ENCODE data around the gene C12orf75. TPM values are rescaled to one million over a fixed set of nuclear protein-coding genes. Genes with fewer than 3 reads are reported as not detected.

The C12orf75 gene
- total and polyA plus RNA-seq, 10 of the 15 experiments (the other 5 are each of a cell fraction or from before 2014, with no cell fraction given): 40.7 to 411 (median 159) TPM

GRCh38 chr12:105291531-105291930 lies 39.0 kb upstream of the C12orf75 start:
- no peaks in the 10 kb centered on the region for H3K4me1 ChIP-seq (ENCODE audit: control insufficient read depth, insufficient read depth, low read length)
- no TSS peak for BruUV-seq (replicated peaks)
- H3K79me2 ChIP-seq (ENCODE audit: control insufficient read depth, insufficient read depth, low read length): no peaks in the 10 kb centered on the region
- ChIA-PET POLR2A (no interaction called here), CTCF (no interaction called here), RAD21 (ENCODE audit: unreplicated experiment) (no interaction called here), SMC1A (ENCODE audit: uncharacterized antibody, unreplicated experiment) (no interaction called here)
- H3K9me3 ChIP-seq (replicated peaks; ENCODE audit: control insufficient read depth, insufficient read depth, low read length): no peaks in the 10 kb centered on the region
- in situ Hi-C loops (cut with MboI) (no loop called here), intact Hi-C loops (cut with micrococcal nuclease; ENCODE audit: unreplicated experiment) (no loop called here)
- TF ChIP-seq TAF1 (IDR thresholded peaks at IDR 0.05; ENCODE audit: borderline replicate concordance, low read depth, low read length): no peak
- no peak for TF ChIP-seq ZNF622 (IDR thresholded peaks at IDR 0.05)
- TF ChIP-seq BMI1 (IDR thresholded peaks at IDR 0.05; ENCODE audit: borderline replicate concordance): no peak
- no peak for TF ChIP-seq CEBPZ (IDR thresholded peaks at IDR 0.05; ENCODE audit: low read depth, low read length)
- TF ChIP-seq SMC3 (IDR thresholded peaks at IDR 0.05; ENCODE audit: borderline replicate concordance, low read length): no peak
- TF ChIP-seq NFXL1 (IDR thresholded peaks at IDR 0.05; ENCODE audit: borderline replicate concordance): no peak
- TF ChIP-seq ZNF592 (IDR thresholded peaks at IDR 0.05): no peak
- no peak for TF ChIP-seq SUPT20H (IDR thresholded peaks at IDR 0.05; ENCODE audit: borderline replicate concordance, control insufficient read depth, low read depth, low read length)
- TF ChIP-seq FOXM1 (IDR thresholded peaks at IDR 0.05; ENCODE audit: low read depth, low read length): no peak
- TF ChIP-seq CBX5 (IDR thresholded peaks at IDR 0.05; ENCODE audit: low read depth): no peak
- TF ChIP-seq HDGF (IDR thresholded peaks at IDR 0.05): no peak
- no peaks in the 10 kb centered on the region for H3K36me3 ChIP-seq (ENCODE audit: control insufficient read depth in 2 of 2, insufficient read depth in 2 of 2, low read length in 1 of 2)
- no peak overlapping the region for H3K4me3 ChIP-seq
- no peaks in the 10 kb centered on the region for H3K27me3 ChIP-seq (replicated peaks in 1 of 2; ENCODE audit: control insufficient read depth in 2 of 2, insufficient read depth in 2 of 2, low read length in 1 of 2)
- DNase-seq (ENCODE audit: low read depth, low spot score) (no peak), FAIRE-seq (no peak), ATAC-seq (no peak)
- no peak overlapping the region for H3K9ac ChIP-seq (ENCODE audit: control insufficient read depth, insufficient read depth, low read length)
- no peak overlapping the region for H3K27ac ChIP-seq (ENCODE audit: control insufficient read depth, insufficient read depth)
- no peak overlapping the region for H3K4me2 ChIP-seq (ENCODE audit: control insufficient read depth, insufficient read depth)
- H4K20me1 ChIP-seq (ENCODE audit: control insufficient read depth, insufficient read depth): no peaks in the 10 kb centered on the region
- H2AFZ ChIP-seq (ENCODE audit: control insufficient read depth, low read depth, low read length): no peak overlapping the region
- WGBS (ENCODE audit: insufficient coverage, insufficient replicate concordance, low lambda C conversion rate, missing lambda C conversion rate): 62% methylated on average over 2 of the region's 2 CpGs
